UCSD-AML1 (cell line): Measurements from ENCODE around the gene CYP46A1.
"Not testable (repeated sequence)": the region's sequence is repeated elsewhere in the genome, so short reads cannot be mapped to it uniquely, and the experiment has no call there.

Experiments used
- DNase-seq: peaks from one replicate; lab custom pipeline; 2025; ENCODE audit not compliant: unreplicated experiment; lab: John Stamatoyannopoulos, UW

The CYP46A1 gene

GRCh38 chr14:99683619-99684409 is at the start of gene CYP46A1:
CYP46A1 (plus strand) TSS chr14:99684298; CDS start chr14:99684418, 120 bp downstream.
- peak; percentile 99 for DNase-seq

GRCh38 chr14:99634443-99634842 is 49.7 kb upstream of the CYP46A1 start:
- no peak for DNase-seq

- DNase-seq: no peak
These were observed 49.0 kb upstream of the CYP46A1 start for GRCh38 chr14:99635116-99635515.

DNA sequence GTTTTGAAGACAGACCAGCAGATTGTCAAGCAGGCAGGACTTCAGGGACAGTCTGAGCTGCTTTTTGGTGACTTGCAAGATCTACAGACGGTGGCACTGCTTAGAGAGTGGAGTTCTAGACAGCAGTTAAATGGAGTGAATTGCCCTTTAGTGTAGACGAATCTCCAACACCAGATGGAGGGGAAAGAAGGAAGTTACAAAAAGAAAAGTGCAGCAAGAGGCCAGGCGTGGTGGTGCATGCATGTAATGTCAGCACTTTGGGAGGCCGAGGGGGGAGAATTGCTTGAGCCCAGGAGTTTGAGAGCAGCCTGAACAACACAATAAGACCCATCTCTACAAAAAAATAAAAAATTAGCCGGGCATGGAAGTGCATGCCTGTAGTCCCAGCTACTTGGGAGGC is 47.6 kb upstream of the CYP46A1 start:
- no peak for DNase-seq

GRCh38 chr14:99637624-99638023 is 46.5 kb upstream of the CYP46A1 start:
- no peak for DNase-seq

DNA sequence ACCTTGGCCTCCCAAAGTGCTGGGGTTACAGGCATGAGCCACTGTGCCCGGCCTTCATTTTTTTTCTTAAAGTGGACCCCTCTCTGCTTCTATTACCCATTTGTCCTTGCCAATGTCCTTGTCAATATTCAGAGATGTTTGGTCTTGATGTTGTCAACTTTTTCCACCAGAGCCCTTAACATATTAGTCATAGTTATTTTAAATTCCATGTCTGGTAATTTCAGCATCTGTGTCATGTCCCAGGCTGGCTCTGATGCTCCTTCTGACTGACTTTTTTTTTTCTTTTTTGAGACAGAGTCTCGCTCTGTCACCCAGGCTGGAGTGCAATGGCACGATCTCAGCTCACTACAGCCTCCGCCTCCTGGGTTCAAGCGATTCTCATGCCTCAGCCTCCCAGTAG is 41.3 kb upstream of the CYP46A1 start:
- DNase-seq: not testable (repeated sequence)

GRCh38 chr14:99643343-99643742 is 40.8 kb upstream of the CYP46A1 start:
- DNase-seq: no peak

- DNase-seq: no peak
These were observed 40.0 kb upstream of the CYP46A1 start for GRCh38 chr14:99644035-99644587.

- DNase-seq: no peak
These were observed 39.2 kb upstream of the CYP46A1 start, which contains the start of gene HHIPL1 for GRCh38 chr14:99644723-99645544. HHIPL1 (plus strand) TSS chr14:99645129; CDS start chr14:99645208, 79 bp downstream.

DNA sequence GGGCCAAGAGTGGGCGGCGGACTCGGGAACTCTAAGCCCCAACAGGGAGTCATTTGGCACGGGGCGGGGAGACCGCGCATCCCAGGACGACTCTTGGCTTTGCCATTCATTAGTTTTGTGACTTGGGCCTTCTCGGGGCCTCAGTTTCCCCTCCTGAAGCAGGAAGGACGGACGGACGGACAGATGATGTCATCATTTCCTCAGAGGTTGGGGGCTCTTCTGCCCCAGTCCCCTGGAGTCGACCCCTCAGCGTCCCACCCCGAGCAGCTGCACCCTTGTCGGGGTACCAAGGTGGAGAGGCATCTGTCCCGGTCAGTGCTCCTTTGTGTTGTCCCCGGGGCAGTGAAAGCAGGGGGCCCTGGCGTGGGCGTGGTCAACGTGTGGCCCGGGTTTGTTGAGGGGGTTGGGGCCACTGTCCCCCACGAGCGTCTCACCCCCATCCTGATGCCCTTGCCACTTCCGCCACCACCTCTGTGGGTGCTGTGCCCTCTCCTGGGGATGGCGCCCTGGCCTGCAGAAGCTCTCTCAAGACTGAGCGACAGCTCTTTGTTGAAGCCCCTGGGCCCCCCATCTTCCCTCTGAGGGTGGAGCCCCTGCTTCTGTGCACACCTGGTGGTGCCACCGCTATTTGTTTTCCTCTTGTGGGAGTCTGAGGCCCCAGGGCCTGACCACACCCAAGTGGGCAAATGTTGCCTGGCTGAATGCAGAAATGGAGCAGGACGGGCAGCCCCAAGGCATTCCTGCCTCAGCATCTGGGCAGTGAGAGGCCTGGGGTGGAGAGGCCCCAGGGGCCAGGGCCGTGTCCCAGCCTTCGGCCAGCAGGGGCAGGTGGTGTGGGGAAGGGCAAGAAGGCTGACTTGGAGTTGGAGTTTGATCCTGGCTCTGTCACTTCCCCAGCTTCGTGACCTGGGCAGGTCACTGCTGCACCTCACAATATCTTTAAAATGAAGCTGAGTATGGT is 38.3 kb upstream of the CYP46A1 start:
- DNase-seq: no peak

DNA sequence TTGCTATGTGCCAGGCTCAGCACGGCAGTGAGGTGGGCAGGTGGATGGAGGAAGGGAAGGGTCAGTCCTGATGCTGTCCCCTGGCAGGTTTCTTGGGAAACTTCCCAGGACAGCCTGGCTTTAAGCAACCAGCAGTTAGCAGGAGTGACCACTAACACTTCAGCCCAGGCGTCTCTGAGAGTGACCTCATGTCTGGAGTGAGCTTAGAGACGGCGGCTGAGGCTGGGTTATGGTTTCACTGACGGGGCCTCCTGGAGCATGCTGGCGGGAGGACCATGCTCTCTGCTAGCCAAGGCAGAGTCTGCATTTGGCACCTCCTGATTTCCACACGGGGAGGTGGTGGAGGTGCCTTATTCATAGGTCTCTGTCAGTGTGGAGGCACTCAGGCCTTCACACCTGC is 36.7 kb upstream of the CYP46A1 start:
- no peak for DNase-seq

- no peak for DNase-seq
These were observed 35.9 kb upstream of the CYP46A1 start for GRCh38 chr14:99648027-99648784.

DNA sequence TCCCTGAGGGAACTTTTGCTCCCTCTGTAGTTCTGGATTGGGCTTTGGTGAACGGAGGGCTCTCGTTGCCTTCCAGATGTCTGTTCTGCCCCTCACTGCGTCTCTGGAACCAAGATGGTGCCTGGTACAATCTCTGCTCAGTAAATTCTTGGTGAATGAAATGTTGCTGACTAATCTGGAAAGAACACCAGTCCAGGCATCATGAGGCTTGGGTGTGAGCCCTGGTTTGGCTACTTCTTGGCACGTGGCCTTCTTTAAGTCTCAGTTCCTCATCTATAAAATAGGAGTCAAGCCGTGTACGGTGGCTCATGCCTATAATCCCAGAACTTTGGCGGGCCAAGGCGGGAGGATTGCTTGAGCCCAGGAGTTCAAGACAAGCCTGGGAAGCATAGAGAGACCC is 34.9 kb upstream of the CYP46A1 start:
- DNase-seq: no peak

GRCh38 chr14:99649643-99650042 is 34.5 kb upstream of the CYP46A1 start:
- no peak for DNase-seq

DNA sequence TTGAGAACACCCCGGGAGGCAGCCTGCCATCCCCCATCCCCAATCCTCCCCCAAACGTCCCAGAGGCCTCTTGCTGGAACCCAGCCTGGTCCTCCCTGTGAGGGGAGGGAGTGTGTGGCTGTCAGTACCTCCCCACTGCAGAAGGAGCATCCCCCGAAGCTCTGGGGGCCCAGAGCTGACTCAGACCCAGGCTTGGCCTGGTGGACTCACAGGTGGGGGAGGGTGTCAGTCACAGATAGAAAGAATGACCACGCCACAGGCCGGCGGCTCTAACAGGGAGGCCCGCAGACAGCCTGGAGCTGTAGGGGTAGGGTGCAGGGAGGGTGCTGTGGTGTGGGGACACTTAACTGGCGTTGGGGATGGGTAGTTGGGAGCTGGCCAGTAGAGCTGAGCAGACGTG is 33.9 kb upstream of the CYP46A1 start:
- no peak for DNase-seq

DNA sequence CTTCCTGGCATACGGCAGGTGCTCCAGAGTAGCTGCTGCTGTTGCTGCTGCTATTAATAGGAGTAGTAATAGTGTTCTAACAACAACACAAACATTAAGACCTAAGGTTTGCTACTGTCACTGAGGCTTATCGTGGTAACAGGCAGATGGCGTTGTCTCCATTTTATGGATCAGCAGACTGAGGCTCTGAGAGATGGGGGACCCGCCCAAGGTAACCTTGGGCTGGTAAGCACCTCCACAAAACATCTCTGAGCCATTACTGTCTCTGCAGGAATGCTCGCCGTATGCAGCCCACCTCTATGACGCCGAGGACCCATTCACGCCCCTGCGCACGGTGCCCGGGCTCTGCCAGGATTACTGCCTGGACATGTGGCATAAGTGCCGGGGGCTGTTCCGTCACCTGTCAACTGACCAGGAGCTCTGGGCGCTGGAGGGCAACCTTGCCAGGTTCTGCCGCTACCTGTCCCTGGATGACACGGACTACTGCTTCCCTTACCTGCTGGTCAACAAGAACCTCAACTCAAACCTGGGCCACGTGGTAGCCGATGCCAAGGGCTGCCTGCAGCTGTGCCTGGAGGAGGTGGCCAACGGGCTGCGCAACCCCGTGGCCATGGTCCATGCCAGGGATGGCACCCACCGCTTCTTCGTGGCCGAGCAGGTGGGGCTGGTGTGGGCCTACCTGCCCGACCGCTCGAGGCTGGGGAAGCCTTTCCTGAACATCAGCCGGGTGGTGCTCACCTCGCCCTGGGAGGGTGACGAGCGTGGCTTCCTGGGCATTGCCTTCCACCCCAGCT is 31.9 kb upstream of the CYP46A1 start:
- DNase-seq: no peak

- no peak for DNase-seq
These were observed 29.7 kb upstream of the CYP46A1 start for GRCh38 chr14:99654235-99654985.

DNA sequence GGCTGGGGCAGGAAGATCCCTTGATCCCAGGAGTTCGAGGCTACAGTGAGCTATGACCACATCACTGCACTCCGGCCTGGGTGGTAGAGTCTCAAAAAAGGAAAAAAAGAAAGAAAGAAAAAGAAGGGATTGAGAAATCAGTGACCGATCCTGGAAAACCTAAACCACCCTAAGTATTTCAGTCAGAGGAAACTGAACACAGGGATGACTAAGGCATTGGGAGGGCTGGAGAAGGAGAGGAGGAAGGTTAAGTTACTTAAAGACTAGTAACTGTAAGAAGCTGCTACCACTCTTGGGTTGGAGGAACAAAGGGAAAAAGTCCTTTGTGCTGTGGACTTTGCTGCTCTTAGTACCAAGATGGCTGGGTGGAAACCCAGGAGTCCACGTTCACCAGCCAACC is 28.6 kb upstream of the CYP46A1 start:
- no peak for DNase-seq
